Activated CD4-positive, alpha-beta memory T cell treated with anti-CD3 and anti-CD28 coated beads for 36 hours (primary cell): Measurements from ENCODE around the gene DNAJB6. TPM values are rescaled to one million over a fixed set of nuclear protein-coding genes. Genes with fewer than 3 reads are reported as not detected.

Experiments
- CTCF ChIA-PET: fragments of 350-600 bp; sonication (Branson Sonifier 250); formaldehyde crosslinking; loops from one replicate; lab custom pipeline; 2021; ENCODE audit warnings: antibody characterized with exemption, inconsistent platforms; lab: Charles Lee
- POLR2A ChIA-PET: fragments of 350-600 bp; sonication (Branson Sonifier 250); formaldehyde crosslinking; loops from one replicate; lab custom pipeline; 2021; ENCODE audit warnings: antibody characterized with exemption; lab: Charles Lee
- DNase-seq: peaks from one replicate; pipeline ENCODE4 v3.0.0-alpha.2; 2020
- H3K27ac Mint-ChIP-seq: one replicate; pipeline ENCODE4 v1.8.0; 2021; ENCODE audit warnings: mixed read lengths
- H3K27me3 Mint-ChIP-seq: one replicate; pipeline ENCODE4 v1.8.0; 2021; ENCODE audit warnings: mixed read lengths
- H3K36me3 Mint-ChIP-seq: one replicate; pipeline ENCODE4 v1.8.0; 2021; ENCODE audit warnings: mixed read lengths
- H3K4me1 Mint-ChIP-seq: one replicate; pipeline ENCODE4 v1.8.0; 2021; ENCODE audit warnings: low read depth, mixed read lengths
- H3K4me3 Mint-ChIP-seq: one replicate; pipeline ENCODE4 v1.8.0; 2021; ENCODE audit warnings: mild to moderate bottlenecking, mixed read lengths
- H3K9me3 Mint-ChIP-seq: one replicate; pipeline ENCODE4 v1.8.0; 2021; ENCODE audit warnings: mixed read lengths
- intact Hi-C: fragments of 100-400 bp; cut with micrococcal nuclease; formaldehyde crosslinking; loops from one replicate; pipeline ENCODE4 v1.15.1; 2023
- total RNA-seq, 2 experiments: library from RNA; stranded (reverse); gene quantifications; one replicate each; pipeline ENCODE4 v1.2.3, GENCODE V29; 2021

Gene DNAJB6
- total RNA-seq, 2 experiments from 2014 or later: 90.7 to 97.2 TPM

DNA sequence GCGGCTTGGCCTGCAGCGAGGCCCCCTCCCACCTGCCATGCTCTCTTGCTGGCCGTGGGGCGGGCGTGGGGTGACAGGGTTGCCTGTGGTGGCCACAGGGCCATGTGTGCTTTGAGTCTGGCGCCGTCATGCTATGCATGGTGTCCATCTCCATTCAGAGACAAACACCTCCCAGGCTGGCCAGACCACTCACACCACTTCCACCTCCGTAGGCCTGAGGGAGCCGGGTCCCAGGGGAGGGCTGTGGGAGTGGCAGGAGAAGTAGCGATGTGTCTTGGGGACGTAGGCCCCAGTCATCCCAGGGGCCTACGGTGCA is 65.5 kb downstream of the DNAJB6 start:
- H3K36me3 Mint-ChIP-seq: peaks cover 22% of the 10 kb centered on the region
- no peak for DNase-seq

DNA sequence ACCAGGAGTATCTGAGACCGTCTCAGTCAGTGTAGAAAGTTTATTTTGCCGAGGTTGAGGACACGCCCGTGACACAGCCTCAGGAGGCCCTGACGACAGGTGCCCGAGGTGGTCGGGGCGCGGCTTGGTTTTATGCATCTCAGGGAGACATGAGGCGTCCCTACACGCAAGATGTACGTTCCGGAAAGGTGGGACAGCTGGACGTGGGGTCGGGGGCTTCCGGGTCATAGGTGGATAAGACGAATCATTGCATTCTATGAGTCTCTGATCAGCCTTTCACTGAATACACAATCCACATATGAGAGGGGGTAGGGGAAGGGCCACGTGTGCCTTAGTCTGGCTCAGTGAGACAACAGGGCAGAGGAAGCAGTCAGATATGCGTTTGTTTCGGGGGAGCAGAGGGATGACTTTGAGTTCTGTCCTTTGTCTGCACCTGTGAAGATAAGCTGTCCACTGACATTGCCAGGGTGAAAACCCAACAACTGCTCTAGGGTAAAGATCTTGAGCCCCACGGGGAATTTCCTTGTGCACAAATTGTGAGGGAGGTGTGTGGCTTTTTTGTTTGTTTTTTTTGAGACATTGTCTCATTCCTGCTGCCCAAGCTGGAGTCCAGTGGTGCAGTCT is 66.2 kb downstream of the DNAJB6 start:
- CTCF ChIA-PET: interaction anchor here (1.7 kb wide), 1 partner anchor 16 kb away, joined by 5 read pairs; no protein-coding TSS in a partner anchor

More for the DNA sequence above, 65.5 kb downstream of the DNAJB6 start:
- Mint-ChIP-seq H3K4me1 (peaks cover 16% of the 10 kb centered on the region), H3K27me3 (no peaks in the 10 kb centered on the region), H3K9me3 (no peaks in the 10 kb centered on the region), H3K27ac (no peak overlapping the region), H3K4me3 (no peak overlapping the region)
- POLR2A ChIA-PET: no interaction called here
- CTCF ChIA-PET: no interaction called here
- intact Hi-C loops: no loop called here

DNA sequence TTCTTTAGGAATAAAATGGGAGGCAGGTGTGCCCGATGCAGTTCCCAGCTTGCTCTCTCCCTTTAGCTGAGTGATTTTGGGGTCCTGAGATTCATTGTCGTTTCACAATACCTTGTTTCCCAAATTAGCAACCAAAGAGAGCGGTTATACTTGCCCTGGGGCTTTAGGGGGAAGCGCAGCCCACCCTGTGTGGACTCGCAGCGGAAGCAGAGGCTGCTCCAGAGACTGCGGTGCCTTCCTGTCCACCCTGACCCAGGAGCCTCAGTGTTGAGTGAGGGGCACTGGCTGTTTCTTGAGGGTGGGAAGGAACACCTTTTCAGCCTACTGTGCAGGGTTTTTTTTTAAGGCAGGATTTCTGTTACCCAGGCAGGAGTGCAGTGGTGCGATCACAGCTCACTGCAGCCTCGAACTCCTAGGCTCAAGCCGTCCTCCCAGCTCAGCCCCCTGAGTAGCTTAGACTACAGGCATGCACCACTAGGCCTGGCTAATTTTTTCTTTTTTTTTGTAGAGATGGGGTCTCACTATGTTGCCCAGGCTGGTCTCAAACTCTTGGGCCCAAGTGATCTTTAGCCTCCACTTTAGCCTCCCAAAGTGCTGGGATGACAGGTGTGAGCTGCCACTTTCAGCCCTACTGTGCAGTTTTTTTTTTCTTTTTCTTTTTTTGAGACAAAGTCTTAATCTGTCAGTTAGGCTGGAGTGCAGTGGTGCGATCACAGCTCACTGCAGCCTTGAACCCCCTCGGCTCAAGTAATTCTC is 67.0 kb downstream of the DNAJB6 start:
- no peaks in the 10 kb centered on the region for H3K27me3 Mint-ChIP-seq
- H3K36me3 Mint-ChIP-seq: peaks cover 26% of the 10 kb centered on the region
- intact Hi-C loops: no loop called here
- H3K27ac Mint-ChIP-seq: no peak overlapping the region
- H3K9me3 Mint-ChIP-seq: no peaks in the 10 kb centered on the region
- CTCF ChIA-PET: interaction anchor here (0.6 to 1.7 kb wide), 2 partner anchors 17 to 29 kb away, joined by 3 to 5 read pairs; no protein-coding TSS in a partner anchor
- no peak overlapping the region for H3K4me3 Mint-ChIP-seq
- DNase-seq: no peak
- POLR2A ChIA-PET: no interaction called here
- H3K4me1 Mint-ChIP-seq: peaks cover 12% of the 10 kb centered on the region

More for the DNA sequence above, 66.2 kb downstream of the DNAJB6 start:
- Mint-ChIP-seq H3K4me1 (peaks cover 12% of the 10 kb centered on the region), H3K36me3 (peaks cover 26% of the 10 kb centered on the region), H3K4me3 (no peak overlapping the region), H3K9me3 (no peaks in the 10 kb centered on the region), H3K27ac (no peak overlapping the region), H3K27me3 (no peaks in the 10 kb centered on the region)
- POLR2A ChIA-PET: no interaction called here
- no peak for DNase-seq
- intact Hi-C loops: no loop called here

DNA sequence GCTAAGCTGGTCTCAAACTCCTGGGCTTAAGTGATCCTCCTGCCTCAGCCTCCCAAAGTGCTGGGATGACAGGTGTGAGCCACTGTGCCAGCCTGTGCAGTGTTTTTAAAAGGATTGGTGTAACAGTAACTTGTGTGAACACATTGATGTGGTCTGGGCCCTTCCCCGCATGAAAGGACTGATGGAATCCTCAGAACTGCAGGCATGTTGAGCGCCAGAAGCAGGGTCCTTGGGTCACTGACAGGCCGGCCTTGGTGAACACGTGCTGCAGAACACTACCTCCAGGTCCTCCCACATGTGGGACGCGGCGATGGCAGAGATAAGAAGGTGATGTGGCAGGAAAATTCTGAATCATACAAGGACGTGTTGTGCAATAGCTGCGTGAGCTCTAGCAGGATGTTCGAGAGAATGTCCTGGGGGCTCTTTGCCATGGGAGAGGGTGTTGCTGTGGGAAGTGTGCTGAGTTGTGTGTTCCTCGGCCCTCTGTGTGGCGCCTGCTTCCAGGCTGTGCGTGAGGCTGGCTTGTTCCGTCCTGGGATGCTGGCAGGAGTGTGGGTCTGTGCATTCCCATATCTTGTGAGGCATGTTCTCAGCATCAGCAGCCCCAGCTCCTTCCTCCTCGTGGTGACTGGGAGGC is 68.2 kb downstream of the DNAJB6 start:
- intact Hi-C loops: no loop called here
- no peak overlapping the region for H3K27ac Mint-ChIP-seq
- ChIA-PET POLR2A (no interaction called here), CTCF (no interaction called here)
- peaks cover 12% of the 10 kb centered on the region for H3K4me1 Mint-ChIP-seq
- no peak overlapping the region for H3K4me3 Mint-ChIP-seq
- peak; percentile 76 for DNase-seq
- no peaks in the 10 kb centered on the region for H3K27me3 Mint-ChIP-seq
- H3K9me3 Mint-ChIP-seq: no peaks in the 10 kb centered on the region
- peaks cover 30% of the 10 kb centered on the region for H3K36me3 Mint-ChIP-seq

DNA sequence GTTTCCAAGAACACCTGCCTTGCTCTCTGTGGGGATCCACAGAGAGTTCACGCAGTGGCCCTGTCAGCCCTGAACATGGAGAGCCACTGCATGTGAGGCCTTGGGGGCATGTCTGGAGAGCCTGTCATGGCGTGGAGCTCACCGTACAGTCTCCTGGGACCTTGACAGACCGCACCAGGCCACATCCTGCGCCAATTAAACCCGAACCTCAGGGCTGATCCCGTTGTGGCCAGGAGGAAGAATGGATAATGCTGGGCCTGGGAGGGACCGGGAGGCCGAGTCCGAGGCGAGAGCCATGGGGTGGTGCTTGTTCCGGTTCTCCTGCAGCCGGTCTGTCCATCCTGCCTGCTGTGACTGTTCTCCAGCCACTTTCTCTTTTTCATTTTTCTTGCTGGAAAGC is 68.7 kb downstream of the DNAJB6 start:
- Mint-ChIP-seq H3K27ac (no peak overlapping the region), H3K4me1 (peaks cover 14% of the 10 kb centered on the region), H3K9me3 (no peaks in the 10 kb centered on the region), H3K27me3 (no peaks in the 10 kb centered on the region), H3K36me3 (peaks cover 27% of the 10 kb centered on the region), H3K4me3 (no peak overlapping the region)
- ChIA-PET CTCF (interaction anchor here (1.1 kb wide), 1 partner anchor 19 kb away, joined by 3 read pairs; no protein-coding TSS in a partner anchor), POLR2A (no interaction called here)
- DNase-seq: no peak
- intact Hi-C loops: no loop called here

DNA sequence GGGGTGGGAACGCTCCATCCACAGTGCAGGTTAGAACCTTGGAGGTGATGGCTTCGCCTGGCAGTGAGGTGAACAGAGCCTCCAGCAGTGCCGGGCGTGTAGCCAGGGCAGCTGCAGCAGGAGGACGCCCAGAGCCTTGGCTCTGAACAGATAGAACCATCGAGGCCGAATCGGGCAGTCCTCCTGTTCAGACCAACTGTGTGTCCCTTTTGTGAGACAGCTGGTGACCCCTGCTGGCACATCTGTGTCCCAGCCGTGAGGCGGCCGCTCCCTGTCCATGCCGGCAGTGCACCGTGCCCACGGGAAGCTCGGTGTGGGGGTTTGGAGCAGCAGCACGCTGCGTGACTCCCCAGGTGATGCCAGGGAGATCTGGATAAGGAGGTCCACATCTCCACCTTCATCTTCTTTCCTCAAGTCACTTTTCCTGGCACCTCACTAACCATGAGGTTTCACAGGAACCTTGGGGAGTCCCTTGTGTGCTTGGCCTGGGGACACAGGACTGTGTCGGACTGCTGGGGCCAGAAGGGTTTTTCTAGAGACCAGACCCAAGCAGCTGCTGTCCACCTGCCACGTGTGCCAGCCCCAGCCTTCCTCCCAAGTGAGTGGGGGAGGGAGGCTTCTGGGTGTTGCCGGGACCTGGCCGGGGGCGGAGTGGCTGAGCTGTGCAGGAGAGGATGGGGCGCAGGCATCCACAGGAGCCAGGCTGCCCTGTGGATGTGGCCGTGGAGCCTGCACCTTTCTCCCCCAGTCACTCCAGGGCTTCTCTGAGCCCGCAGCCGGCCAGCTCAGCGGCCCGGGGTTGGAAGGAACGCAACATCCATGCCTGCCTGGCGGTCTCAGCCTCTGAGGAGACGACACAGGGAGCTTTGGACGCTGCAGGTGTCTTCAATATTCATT is 69.4 kb downstream of the DNAJB6 start:
- POLR2A ChIA-PET: no interaction called here
- Mint-ChIP-seq H3K4me3 (no peak overlapping the region), H3K9me3 (no peaks in the 10 kb centered on the region), H3K4me1 (peaks cover 16% of the 10 kb centered on the region), H3K36me3 (peaks cover 24% of the 10 kb centered on the region), H3K27ac (no peak overlapping the region), H3K27me3 (no peaks in the 10 kb centered on the region)
- CTCF ChIA-PET: interaction anchor here (0.7 to 1.1 kb wide), 2 partner anchors 10 to 19 kb away, joined by 3 read pairs; no protein-coding TSS in a partner anchor
- DNase-seq: no peak
- intact Hi-C loops: no loop called here

DNA sequence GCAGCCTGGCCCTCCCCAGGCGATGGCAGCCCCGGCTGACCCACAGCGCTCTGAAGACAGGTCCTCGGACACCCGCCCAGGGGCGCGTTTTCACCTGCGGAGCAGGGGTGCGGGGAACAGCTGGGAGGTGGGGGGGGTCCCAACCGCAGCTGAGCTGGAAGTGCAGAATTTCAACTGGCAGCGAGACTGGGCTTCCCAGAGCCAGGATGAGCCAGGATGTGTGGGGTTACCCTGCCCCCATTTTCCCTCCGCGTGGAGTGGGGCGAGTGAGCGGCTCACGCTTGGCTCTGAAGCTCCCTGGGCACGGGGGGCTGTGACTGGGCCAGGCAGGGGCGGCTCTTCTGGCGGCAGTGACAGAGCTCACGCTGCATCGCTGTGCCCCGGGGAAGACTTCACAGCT is 70.2 kb downstream of the DNAJB6 start:
- intact Hi-C loops: no loop called here
- peaks cover 24% of the 10 kb centered on the region for H3K4me1 Mint-ChIP-seq
- H3K27me3 Mint-ChIP-seq: no peaks in the 10 kb centered on the region
- H3K27ac Mint-ChIP-seq: no peak overlapping the region
- H3K4me3 Mint-ChIP-seq: no peak overlapping the region
- DNase-seq: no peak
- no peaks in the 10 kb centered on the region for H3K9me3 Mint-ChIP-seq
- ChIA-PET CTCF (interaction anchor here (0.7 kb wide), 1 partner anchor 10 kb away, joined by 3 read pairs; no protein-coding TSS in a partner anchor), POLR2A (no interaction called here)
- H3K36me3 Mint-ChIP-seq: peaks cover 22% of the 10 kb centered on the region

DNA sequence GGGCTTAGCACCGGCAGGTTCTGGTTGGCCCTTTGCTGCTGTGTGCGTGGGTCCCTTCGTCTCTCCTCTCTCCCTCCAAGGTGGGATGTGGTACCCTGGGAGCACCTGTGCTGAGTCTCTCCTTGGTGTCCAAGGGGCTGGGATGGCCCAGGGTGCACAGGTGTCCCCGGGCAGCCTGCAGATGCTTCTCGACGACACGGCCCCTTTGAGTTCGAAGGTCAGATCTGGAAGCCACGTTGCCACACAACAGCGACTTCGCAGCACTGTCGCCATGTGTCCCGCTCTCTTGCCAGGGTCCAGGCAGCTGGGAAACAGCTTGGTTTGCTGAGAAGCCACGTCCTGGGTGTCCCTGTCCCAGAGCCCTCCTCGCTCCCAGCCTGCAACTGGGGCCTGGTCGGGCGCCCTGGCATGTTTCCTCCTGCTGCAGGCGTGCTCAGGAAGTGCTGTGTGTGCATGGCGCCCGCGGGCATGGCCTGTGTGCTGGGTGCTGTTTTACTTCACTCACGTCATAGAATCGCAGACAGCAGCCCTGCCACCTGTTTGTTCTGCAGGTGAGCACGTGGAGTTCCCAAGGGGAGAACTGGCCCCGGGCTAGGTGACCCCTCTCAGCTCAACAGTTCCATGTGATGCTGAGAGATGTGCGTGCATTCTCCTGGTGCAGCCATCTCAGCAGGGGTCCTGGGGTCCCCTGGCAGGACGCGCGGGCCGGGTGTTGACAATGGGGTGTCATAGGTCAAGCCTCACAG is 70.9 kb downstream of the DNAJB6 start:
- no peak overlapping the region for H3K4me3 Mint-ChIP-seq
- H3K27me3 Mint-ChIP-seq: no peaks in the 10 kb centered on the region
- POLR2A ChIA-PET: no interaction called here
- H3K27ac Mint-ChIP-seq: no peak overlapping the region
- no peaks in the 10 kb centered on the region for H3K9me3 Mint-ChIP-seq
- H3K36me3 Mint-ChIP-seq: peaks cover 22% of the 10 kb centered on the region
- peaks cover 30% of the 10 kb centered on the region for H3K4me1 Mint-ChIP-seq
- no peak for DNase-seq
- CTCF ChIA-PET: no interaction called here
- intact Hi-C loops: no loop called here

DNA sequence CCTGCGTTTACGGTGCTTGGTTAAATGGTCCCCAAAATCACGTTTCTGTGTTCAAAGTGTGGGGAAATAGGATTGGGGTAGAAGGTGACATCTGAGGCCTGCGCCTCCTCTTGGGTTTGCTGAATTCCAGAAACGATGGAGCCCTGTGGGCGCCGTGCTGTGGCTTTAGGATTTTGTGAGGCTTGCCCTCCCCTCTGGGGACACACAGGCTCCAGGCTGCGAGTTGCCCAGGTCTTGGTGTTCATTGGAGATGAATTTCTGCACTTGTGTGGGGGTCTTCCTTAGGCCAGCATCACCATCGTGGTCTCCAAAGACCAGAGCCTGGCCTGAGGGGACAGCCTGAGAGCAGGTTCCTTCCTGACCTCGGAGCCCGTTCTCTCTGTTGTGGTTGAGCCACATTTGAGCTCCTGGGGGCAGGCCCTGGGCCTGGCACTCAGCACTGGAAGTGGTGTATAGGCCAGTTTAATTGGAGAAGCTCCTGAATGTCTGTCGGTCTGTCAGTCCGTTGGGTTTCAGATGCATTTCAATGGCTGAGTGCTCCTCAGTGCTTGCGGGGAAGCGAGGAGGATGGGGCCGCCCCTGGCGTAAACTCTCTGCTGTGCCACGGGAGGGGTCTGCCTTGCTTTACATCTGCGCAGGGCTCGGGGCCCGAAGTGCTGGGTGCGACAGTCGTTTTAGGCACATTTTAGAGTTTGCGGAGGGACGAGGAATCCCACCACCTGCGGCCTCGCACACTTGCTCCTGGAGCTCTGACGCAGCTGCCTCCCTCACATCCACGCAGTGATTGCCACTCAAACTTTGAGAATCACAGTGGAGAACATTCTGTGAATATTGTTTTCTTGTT is 71.7 kb downstream of the DNAJB6 start:
- intact Hi-C loops: no loop called here
- CTCF ChIA-PET: no interaction called here
- Mint-ChIP-seq H3K27me3 (no peaks in the 10 kb centered on the region), H3K4me1 (peaks cover 27% of the 10 kb centered on the region), H3K27ac (no peak overlapping the region), H3K36me3 (peaks cover 19% of the 10 kb centered on the region), H3K9me3 (no peaks in the 10 kb centered on the region), H3K4me3 (no peak overlapping the region)
- POLR2A ChIA-PET: no interaction called here
- no peak for DNase-seq

DNA sequence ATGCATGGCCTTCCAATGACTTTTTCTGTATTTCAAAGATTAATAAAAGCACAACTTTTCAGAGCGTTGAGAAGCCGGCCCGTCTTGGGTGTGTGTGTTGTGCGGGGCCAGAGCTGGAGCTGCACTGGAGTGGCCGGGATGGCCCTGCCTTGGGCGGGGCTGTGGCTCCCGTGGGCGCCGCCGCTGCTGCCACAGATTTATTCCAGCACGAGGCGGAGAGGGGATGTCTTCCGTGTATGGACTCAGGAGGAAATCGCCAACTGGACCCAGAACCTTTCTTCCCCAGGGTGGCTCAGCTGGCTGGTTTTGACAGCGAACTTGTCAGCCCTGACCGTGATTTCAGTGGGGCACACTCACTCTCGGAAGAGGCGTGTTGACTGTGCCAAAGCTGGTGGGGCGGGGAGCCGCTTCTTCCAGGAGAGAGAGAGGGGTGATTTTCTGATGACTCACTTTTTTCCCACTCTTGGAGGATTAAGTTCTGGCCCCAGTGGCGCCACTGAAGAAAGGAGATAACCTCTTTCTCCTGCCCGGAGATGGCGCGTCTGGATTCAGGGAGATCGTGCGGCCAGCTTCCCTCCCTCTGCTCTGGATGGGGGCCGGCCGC is 72.4 kb downstream of the DNAJB6 start:
- Mint-ChIP-seq H3K27me3 (no peaks in the 10 kb centered on the region), H3K4me3 (no peak overlapping the region), H3K9me3 (no peaks in the 10 kb centered on the region), H3K27ac (no peak overlapping the region), H3K36me3 (peaks cover 19% of the 10 kb centered on the region), H3K4me1 (peaks cover 27% of the 10 kb centered on the region)
- DNase-seq: no peak
- POLR2A ChIA-PET: no interaction called here
- intact Hi-C loops: no loop called here
- CTCF ChIA-PET: no interaction called here
